HG03045 (cell line): ENCODE results near the gene TUFM.
A peak's percentile ranks its signal among the peaks of the same experiment; 100 is the strongest.
"Not testable (repeated sequence)": the region's sequence is repeated elsewhere in the genome, so short reads cannot be mapped to it uniquely, and the experiment has no call there.

Experiments
- ATAC-seq: cut with Tn5 transposase; IDR thresholded peaks from one replicate; pipeline ENCODE4 v1.9.1; 2021; ENCODE audit warnings: mild to moderate bottlenecking, moderate library complexity; ENCODE audit not compliant: unreplicated experiment

TUFM gene

GRCh38 chr16:28839004-28839639 lies 7.0 kb downstream of the TUFM start:
- ATAC-seq = no peak

- ATAC-seq = no peak
Observed at GRCh38 chr16:28838558-28838918, 7.6 kb downstream of the TUFM start.

- no peak for ATAC-seq
Observed at GRCh38 chr16:28837672-28838557, 8.2 kb downstream of the TUFM start.

DNA sequence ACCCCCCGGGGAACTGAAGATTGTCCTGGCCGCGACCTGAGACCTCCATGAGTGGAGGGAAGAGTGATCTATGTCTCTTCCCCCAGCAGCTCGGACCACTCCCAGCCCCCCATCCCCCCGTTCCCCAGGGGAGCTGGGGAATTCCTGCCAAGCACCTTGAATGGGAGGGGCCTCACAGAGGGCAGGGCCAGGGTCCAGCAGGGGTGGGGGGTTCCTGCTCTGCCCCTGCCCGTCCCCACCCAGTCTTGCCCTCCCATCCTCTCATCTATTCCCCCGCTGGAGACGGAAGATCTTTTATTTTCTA lies 9.4 kb downstream of the TUFM start:
- ATAC-seq = no peak

DNA sequence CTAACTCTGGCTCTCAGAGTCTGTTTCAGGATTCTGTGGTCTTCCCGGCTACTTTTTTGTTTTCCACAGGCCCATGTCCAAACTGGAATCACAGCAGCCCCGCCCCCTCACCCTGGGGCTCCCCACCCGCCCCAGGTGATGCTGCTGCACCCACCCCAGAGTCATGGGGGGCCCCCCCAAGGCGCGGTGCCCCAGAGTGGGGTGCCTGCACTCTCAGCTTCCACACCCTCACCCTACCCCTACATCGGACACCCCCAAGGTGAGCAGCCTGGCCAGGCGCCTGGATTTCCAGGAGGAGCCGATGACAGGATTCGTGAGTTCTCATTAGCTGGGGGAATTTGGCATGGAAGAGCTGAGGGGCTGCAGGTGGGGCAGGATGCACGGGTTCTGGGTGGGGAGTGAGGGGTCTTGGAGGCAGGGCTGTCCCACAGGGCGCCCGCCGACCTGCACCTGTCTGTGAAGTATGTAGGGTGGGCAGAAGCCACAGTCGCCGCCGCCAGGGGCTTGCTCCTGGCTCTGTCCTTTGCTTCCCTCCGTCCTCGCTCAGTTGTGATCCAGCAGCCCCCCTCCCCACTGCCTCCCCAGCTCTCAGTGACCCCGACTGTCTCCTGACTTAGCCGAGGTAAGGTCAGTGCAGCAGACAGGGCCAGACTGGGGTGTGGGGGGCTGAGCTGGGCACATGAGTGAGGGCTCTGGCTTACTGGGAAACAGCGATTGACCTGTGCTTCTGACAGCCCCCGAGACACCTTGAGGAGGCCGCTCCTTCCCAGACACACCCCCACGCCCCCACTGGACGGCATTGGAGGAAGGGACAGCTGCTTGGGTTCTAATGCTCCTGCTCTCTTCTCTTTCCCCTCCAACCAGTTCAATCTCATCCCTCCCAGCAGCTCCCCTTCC lies 10.0 kb downstream of the TUFM start:
- ATAC-seq = no peak

GRCh38 chr16:28834873-28835863 lies 11.0 kb downstream of the TUFM start:
- no peak for ATAC-seq

GRCh38 chr16:28834349-28834748 lies 11.8 kb downstream of the TUFM start:
- no peak for ATAC-seq

DNA sequence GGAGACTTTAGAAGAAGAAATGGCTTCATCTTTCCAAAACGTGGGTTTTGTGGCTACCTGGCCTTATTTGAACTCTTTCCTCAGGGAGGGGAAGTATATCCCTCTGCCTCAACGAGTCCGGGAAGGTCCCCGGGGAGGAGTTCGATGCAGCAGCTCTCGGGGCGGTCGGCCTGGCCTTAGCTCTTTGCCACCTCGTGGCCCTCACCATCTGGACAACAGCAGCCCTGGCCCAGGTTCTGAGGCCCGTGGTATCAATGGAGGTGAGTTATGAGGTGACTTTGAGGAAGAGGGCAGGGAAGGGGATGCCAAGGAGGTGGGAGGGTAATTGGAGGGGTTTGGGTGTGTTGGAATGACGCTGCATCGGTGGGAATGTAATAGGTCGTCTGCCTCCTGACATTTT lies 15.6 kb downstream of the TUFM start:
- no peak for ATAC-seq

- no peak for ATAC-seq
Observed at GRCh38 chr16:28829747-28830146, 16.4 kb downstream of the TUFM start.

GRCh38 chr16:28826141-28826540 lies 20.0 kb downstream of the TUFM start:
- ATAC-seq = no peak

GRCh38 chr16:28824717-28824973 lies 21.5 kb downstream of the TUFM start:
- ATAC-seq = no peak

- ATAC-seq = peak; percentile 58
Observed at GRCh38 chr16:28823873-28824716, 22.1 kb downstream of the TUFM start.

DNA sequence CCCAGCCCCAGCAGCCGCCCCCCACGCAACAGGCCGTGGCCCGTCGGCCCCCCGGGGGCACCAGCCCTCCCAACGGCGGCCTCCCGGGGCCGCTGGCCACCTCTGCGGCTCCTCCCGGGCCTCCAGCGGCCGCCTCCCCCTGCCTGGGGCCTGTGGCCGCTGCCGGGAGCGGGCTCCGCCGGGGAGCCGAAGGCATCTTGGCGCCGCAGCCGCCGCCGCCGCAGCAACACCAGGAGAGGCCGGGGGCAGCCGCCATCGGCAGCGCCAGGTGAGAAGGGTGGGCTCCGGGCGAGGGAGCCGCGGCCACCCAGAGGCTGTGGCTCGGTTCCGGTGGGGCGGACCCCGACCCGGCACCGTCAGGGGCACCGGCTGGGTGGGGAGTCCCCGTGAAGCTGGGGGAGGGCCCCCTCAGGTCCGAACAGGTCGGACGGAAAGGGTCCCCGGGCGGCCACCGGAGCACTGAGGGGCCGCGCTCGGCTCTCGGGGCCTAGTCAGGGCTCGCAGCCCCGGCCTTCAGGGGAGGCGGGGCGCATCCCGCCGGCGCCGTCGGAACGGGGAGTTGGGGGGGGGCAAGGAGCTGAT lies 22.8 kb downstream of the TUFM start:
- ATAC-seq = peak; percentile 17

- ATAC-seq = peak; percentile 44
Observed at GRCh38 chr16:28822520-28823290, 23.4 kb downstream of the TUFM start, which contains the start of gene ATXN2L. Gene ATXN2L, plus strand, starts transcription at chr16:28822999. Its CDS starts 261 bp downstream, at chr16:28823260.

GRCh38 chr16:28821874-28822519 lies 24.2 kb downstream of the TUFM start:
- ATAC-seq = no peak

DNA sequence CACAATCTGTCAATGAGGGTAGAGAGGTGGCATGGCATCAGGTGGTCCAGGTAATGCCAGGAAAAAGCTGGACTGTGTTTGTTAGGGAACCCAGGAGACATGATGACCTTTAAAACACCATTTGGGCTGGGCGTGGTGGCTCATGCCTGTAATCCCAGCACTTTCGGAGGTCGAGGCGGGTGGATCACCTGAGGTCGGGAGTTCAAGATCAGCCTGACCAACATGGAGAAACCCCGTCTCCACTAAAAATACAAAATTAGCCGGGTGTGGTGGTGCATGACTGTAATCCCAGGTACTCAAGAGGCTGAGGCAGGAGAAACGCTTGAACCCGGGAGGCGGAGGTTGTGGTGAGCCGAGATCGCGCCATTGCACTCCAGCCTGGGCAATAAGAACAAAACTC lies 25.6 kb downstream of the TUFM start:
- not testable (repeated sequence) for ATAC-seq

GRCh38 chr16:28820016-28820415 lies 26.1 kb downstream of the TUFM start:
- ATAC-seq = no peak
